DND-41 (cell line): ENCODE measurements around the gene MCTS1.

ENCODE experiments used
- ATAC-seq: fragments of 200-7000 bp; cut with Tn5 transposase; 3 replicates; pipeline ENCODE4 v1.9.1; 2021; ENCODE audit warnings: low read depth; ENCODE audit not compliant: insufficient read depth
- DNase-seq: peaks from one replicate; pipeline ENCODE4 v3.0.0-alpha.2; 2020
- H2AFZ ChIP-seq: 2 replicates; pipeline ENCODE4 v1.6.0; 2012; ENCODE audit warnings: low read depth, low read length
- H3K27ac ChIP-seq: 2 replicates; pipeline ENCODE4 v1.5.1; 2012; ENCODE audit warnings: low read length, inconsistent platforms
- H3K27me3 ChIP-seq: fragments of 200-600 bp; sonication (generic); 2 replicates; pipeline ENCODE4 v1.6.0; 2012; ENCODE audit warnings: low read length, mild to moderate bottlenecking, inconsistent platforms; ENCODE audit not compliant: insufficient read depth, poor library complexity
- H3K36me3 ChIP-seq: 2 replicates; pipeline ENCODE4 v1.5.1; 2012; ENCODE audit warnings: low read length, inconsistent platforms; ENCODE audit not compliant: insufficient read depth
- H3K4me1 ChIP-seq: 2 replicates; pipeline ENCODE4 v1.5.1; 2012; ENCODE audit warnings: mild to moderate bottlenecking, low read length; ENCODE audit not compliant: insufficient read depth
- H3K4me2 ChIP-seq: 2 replicates; pipeline ENCODE4 v1.6.0; 2012; ENCODE audit warnings: mild to moderate bottlenecking, moderate library complexity, low read length, inconsistent platforms; ENCODE audit not compliant: insufficient read depth
- H3K4me3 ChIP-seq, 2 experiments: fragments of 200-600 bp in 1 of 2; shearing (Covaris generic) in 1 of 2; 2 replicates each; pipeline ENCODE4 v1.5.1; 2012 to 2016; ENCODE audit warnings: inconsistent platforms in 2 of 2, low read length in 2 of 2, mild to moderate bottlenecking in 2 of 2, low read depth in 1 of 2, moderate library complexity in 1 of 2
- H3K79me2 ChIP-seq: 2 replicates; pipeline ENCODE4 v1.6.0; 2012; ENCODE audit warnings: low read length, inconsistent platforms; ENCODE audit not compliant: insufficient read depth
- H3K9ac ChIP-seq: 2 replicates; pipeline ENCODE4 v1.6.0; 2012; ENCODE audit warnings: low read depth, mild to moderate bottlenecking, inconsistent platforms, low read length, moderate library complexity
- H3K9me3 ChIP-seq: 2 replicates; pipeline ENCODE4 v1.5.1; 2012; ENCODE audit warnings: low read length, moderate library complexity, mild to moderate bottlenecking, inconsistent platforms; ENCODE audit not compliant: insufficient read depth, severe bottlenecking
- H4K20me1 ChIP-seq: 2 replicates; pipeline ENCODE4 v1.6.0; 2012; ENCODE audit warnings: low read length; ENCODE audit not compliant: insufficient read depth
- CTCF ChIP-seq: IDR thresholded peaks from 2 replicates; pipeline ENCODE4 v1.5.1; 2012; ENCODE audit warnings: borderline replicate concordance, low read length, moderate library complexity, mild to moderate bottlenecking; ENCODE audit not compliant: poor library complexity, severe bottlenecking; ENCODE audit errors: extremely low read depth
- EZH2 ChIP-seq: IDR thresholded peaks from 3 replicates; pipeline ENCODE4 v1.6.1; 2012; ENCODE audit warnings: borderline replicate concordance, low read depth, mild to moderate bottlenecking, moderate library complexity, low read length, inconsistent platforms; ENCODE audit not compliant: severe bottlenecking

Gene MCTS1

GRCh38 chrX:120560405-120560841 is 43.5 kb upstream of the MCTS1 start:
- Histone ChIP-seq H3K4me1 (peaks cover 36% of the 10 kb centered on the region), H3K4me3 (peak overlapping the region; percentile 57 to 69; a peak in 3 of 4 replicates), H3K27me3 (no peaks in the 10 kb centered on the region), H4K20me1 (no peaks in the 10 kb centered on the region), H3K4me2 (peak overlapping the region; percentile 71), H3K27ac (peak overlapping the region; percentile 98), H3K79me2 (peaks cover 48% of the 10 kb centered on the region), H2AFZ (peak overlapping the region; percentile 71), H3K9me3 (no peaks in the 10 kb centered on the region), H3K9ac (peak overlapping the region; percentile 87), H3K36me3 (peaks cover 18% of the 10 kb centered on the region)
- TF ChIP-seq CTCF (no peak), EZH2 (no peak)
- DNase-seq = peak; percentile 55
- peak; percentile 51 for ATAC-seq

- H3K4me3 ChIP-seq = peak within 1 kb of the TSS; percentile 57 to 69
- ATAC-seq (peak; percentile 76), DNase-seq (peak; percentile 95)
- H4K20me1 ChIP-seq = no peaks in the 10 kb centered on the region
- peak within 1 kb of the TSS; percentile 88 for H2AFZ ChIP-seq
- H3K4me1 ChIP-seq = peaks cover 33% of the 10 kb centered on the region
- H3K9ac ChIP-seq = peak within 1 kb of the TSS; percentile 87
- peaks cover 44% of the 10 kb centered on the region for H3K79me2 ChIP-seq
- no peaks in the 10 kb centered on the region for H3K9me3 ChIP-seq
- peak within 1 kb of the TSS; percentile 98 for H3K27ac ChIP-seq
- H3K4me2 ChIP-seq = peak within 1 kb of the TSS; percentile 80
- TF ChIP-seq CTCF = no peak
- no peak for TF ChIP-seq EZH2
- no peaks in the 10 kb centered on the region for H3K27me3 ChIP-seq
- peaks cover 15% of the 10 kb centered on the region for H3K36me3 ChIP-seq
These were observed 42.9 kb upstream of the MCTS1 start, which contains the start of gene CUL4B for GRCh38 chrX:120560842-120561633. Gene CUL4B (minus strand): TSS chrX:120560962. CDS start chrX:120560638, 324 bp downstream.

- H3K79me2 ChIP-seq = peaks cover 37% of the 10 kb centered on the region
- DNase-seq = no peak
- ATAC-seq = no peak; the same call in 2 of the 3 replicates
These were observed 42.0 kb upstream of the MCTS1 start for GRCh38 chrX:120561634-120562568.

More at GRCh38 chrX:120561634-120562568, 42.0 kb upstream of the MCTS1 start:
- Histone ChIP-seq H3K36me3 (peaks cover 9% of the 10 kb centered on the region; the same call in 1 of the 2 replicates), H3K27me3 (no peaks in the 10 kb centered on the region), H2AFZ (peak overlapping the region; percentile 81), H3K4me3 (peak overlapping the region; percentile 56 to 69), H4K20me1 (no peaks in the 10 kb centered on the region), H3K4me2 (peak overlapping the region; percentile 80), H3K27ac (peak overlapping the region; percentile 93), H3K9ac (peak overlapping the region; percentile 73), H3K4me1 (peaks cover 27% of the 10 kb centered on the region), H3K9me3 (no peaks in the 10 kb centered on the region)
- no peak for TF ChIP-seq EZH2
- no peak for TF ChIP-seq CTCF
